ENCODE results near the gene WASHC4. TPM values are rescaled to one million over a fixed set of nuclear protein-coding genes. Genes with fewer than 3 reads are reported as not detected.

Gene WASHC4
- total and polyA plus RNA-seq, 2 experiments from 2014 or later: 75.7 to 83.0 TPM

DNA sequence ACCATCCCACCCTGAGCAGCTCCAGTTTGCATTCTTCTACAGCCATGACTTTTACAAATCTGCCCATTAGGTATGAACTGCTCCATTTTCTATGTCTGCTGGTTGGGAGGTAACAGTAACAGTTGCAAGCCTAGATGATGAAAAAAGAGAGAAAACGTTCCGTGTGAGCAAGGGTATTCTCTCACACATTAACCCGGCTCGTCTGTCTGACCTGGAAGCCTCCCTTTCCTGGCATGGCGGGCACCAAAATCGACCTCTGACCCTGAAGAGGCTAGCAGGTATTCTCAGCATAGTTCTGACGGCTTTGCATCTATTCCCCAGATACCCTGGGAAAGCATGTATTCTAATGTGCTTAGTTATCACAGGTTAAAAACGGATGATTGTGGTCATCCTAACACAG is 96.6 kb downstream of the WASHC4 start:
- Histone ChIP-seq H3K27me3 (ENCODE audit: insufficient read depth) (no peaks in the 10 kb centered on the region), H3K4me2 (no peak overlapping the region), H2AFZ (no peak overlapping the region), H3K79me2 (replicated peaks; ENCODE audit: insufficient read depth) (no peaks in the 10 kb centered on the region), H3K4me1 (ENCODE audit: insufficient read depth) (peaks cover 4% of the 10 kb centered on the region; the same call in 1 of the 2 replicates), H3K4me3 (no peak overlapping the region), H4K20me1 (replicated peaks; ENCODE audit: insufficient read depth) (no peaks in the 10 kb centered on the region; the same call in 1 of the 2 replicates), H3K9me2 (ENCODE audit: insufficient read depth) (no peaks in the 10 kb centered on the region), H3K36me3 (ENCODE audit: insufficient read depth) (peaks cover 8% of the 10 kb centered on the region), H3K27ac (ENCODE audit: low read depth) (no peak overlapping the region), H3F3A (replicated peaks; ENCODE audit: low read depth) (no peaks in the 10 kb centered on the region)
- Mint-ChIP-seq H3K4me1 (peaks cover 5% of the 10 kb centered on the region), H3K36me3 (ENCODE audit: low read depth) (peaks cover 27% of the 10 kb centered on the region), H3K4me3 (no peak overlapping the region), H3K27me3 (ENCODE audit: insufficient read depth, low read depth, poor library complexity) (peaks cover 3% of the 10 kb centered on the region), H3K9me3 (no peaks in the 10 kb centered on the region; the same call in 2 of the 3 replicates), H3K27ac (no peak overlapping the region)
- no peak for ATAC-seq
- TF ChIP-seq, protein P1, sequence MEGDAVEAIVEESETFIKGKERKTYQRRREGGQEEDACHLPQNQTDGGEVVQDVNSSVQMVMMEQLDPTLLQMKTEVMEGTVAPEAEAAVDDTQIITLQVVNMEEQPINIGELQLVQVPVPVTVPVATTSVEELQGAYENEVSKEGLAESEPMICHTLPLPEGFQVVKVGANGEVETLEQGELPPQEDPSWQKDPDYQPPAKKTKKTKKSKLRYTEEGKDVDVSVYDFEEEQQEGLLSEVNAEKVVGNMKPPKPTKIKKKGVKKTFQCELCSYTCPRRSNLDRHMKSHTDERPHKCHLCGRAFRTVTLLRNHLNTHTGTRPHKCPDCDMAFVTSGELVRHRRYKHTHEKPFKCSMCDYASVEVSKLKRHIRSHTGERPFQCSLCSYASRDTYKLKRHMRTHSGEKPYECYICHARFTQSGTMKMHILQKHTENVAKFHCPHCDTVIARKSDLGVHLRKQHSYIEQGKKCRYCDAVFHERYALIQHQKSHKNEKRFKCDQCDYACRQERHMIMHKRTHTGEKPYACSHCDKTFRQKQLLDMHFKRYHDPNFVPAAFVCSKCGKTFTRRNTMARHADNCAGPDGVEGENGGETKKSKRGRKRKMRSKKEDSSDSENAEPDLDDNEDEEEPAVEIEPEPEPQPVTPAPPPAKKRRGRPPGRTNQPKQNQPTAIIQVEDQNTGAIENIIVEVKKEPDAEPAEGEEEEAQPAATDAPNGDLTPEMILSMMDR (conservative IDR thresholded peaks at IDR 0.05; ENCODE audit: low read depth in 2 of 2): no peak
- TF ChIP-seq POLR2AphosphoS5 (IDR thresholded peaks at IDR 0.05; ENCODE audit: low read depth): no peak
- TF ChIP-seq EZH2phosphoT487 (IDR thresholded peaks at IDR 0.05; ENCODE audit: unreplicated experiment): no peak
- DNase-seq (ENCODE audit: low spot score): no peak

DNA sequence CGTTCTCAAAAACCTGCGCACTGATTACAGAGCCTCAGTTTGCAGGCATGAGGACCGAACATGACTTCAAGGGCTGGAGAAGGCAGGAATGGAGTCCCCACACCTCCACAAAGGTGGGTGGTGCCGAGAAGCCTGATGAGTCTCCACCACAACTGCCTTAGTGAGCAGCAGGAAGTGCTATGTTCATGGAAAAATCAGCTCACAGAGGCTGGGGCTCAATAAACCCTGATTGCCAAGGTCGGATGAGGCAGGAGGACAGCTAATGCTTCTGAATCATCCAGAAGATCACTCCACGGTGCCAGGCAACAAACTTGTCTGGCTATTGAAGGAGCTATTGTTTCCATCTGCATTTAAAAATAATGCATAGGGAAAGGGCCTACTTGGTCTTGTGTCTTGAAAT is 97.4 kb downstream of the WASHC4 start:
- no peaks in the 10 kb centered on the region for H3K79me2 ChIP-seq (replicated peaks; ENCODE audit: insufficient read depth)
- H3F3A ChIP-seq (replicated peaks; ENCODE audit: low read depth): no peaks in the 10 kb centered on the region
- peaks cover 5% of the 10 kb centered on the region for H3K4me1 Mint-ChIP-seq
- no peak overlapping the region for H3K27ac ChIP-seq (ENCODE audit: low read depth)
- ATAC-seq (no peak), DNase-seq (ENCODE audit: low spot score) (no peak)
- no peaks in the 10 kb centered on the region for H3K9me2 ChIP-seq (ENCODE audit: insufficient read depth)
- no peak overlapping the region for H2AFZ ChIP-seq
- peaks cover 27% of the 10 kb centered on the region for H3K36me3 Mint-ChIP-seq (ENCODE audit: low read depth)
- H3K27me3 ChIP-seq (ENCODE audit: insufficient read depth): no peaks in the 10 kb centered on the region
- no peaks in the 10 kb centered on the region; the same call in 2 of the 3 replicates for H3K9me3 Mint-ChIP-seq
- H3K36me3 ChIP-seq (ENCODE audit: insufficient read depth): peaks cover 8% of the 10 kb centered on the region
- H3K4me2 ChIP-seq: no peak overlapping the region
- H4K20me1 ChIP-seq (replicated peaks; ENCODE audit: insufficient read depth): no peaks in the 10 kb centered on the region; the same call in 1 of the 2 replicates
- H3K4me3 Mint-ChIP-seq: no peak overlapping the region
- peaks cover 3% of the 10 kb centered on the region for H3K27me3 Mint-ChIP-seq (ENCODE audit: insufficient read depth, low read depth, poor library complexity)
- no peaks in the 10 kb centered on the region for H3K4me1 ChIP-seq (ENCODE audit: insufficient read depth)
- H3K4me3 ChIP-seq: no peak overlapping the region
- H3K27ac Mint-ChIP-seq: no peak overlapping the region
- TF ChIP-seq, protein P2, sequence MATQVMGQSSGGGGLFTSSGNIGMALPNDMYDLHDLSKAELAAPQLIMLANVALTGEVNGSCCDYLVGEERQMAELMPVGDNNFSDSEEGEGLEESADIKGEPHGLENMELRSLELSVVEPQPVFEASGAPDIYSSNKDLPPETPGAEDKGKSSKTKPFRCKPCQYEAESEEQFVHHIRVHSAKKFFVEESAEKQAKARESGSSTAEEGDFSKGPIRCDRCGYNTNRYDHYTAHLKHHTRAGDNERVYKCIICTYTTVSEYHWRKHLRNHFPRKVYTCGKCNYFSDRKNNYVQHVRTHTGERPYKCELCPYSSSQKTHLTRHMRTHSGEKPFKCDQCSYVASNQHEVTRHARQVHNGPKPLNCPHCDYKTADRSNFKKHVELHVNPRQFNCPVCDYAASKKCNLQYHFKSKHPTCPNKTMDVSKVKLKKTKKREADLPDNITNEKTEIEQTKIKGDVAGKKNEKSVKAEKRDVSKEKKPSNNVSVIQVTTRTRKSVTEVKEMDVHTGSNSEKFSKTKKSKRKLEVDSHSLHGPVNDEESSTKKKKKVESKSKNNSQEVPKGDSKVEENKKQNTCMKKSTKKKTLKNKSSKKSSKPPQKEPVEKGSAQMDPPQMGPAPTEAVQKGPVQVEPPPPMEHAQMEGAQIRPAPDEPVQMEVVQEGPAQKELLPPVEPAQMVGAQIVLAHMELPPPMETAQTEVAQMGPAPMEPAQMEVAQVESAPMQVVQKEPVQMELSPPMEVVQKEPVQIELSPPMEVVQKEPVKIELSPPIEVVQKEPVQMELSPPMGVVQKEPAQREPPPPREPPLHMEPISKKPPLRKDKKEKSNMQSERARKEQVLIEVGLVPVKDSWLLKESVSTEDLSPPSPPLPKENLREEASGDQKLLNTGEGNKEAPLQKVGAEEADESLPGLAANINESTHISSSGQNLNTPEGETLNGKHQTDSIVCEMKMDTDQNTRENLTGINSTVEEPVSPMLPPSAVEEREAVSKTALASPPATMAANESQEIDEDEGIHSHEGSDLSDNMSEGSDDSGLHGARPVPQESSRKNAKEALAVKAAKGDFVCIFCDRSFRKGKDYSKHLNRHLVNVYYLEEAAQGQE (IDR thresholded peaks at IDR 0.05; ENCODE audit: unreplicated experiment): no peak
- TF ChIP-seq EZH2 (IDR thresholded peaks at IDR 0.05; ENCODE audit: low read depth, unreplicated experiment) (no peak), EZH2phosphoT487 (IDR thresholded peaks at IDR 0.05; ENCODE audit: unreplicated experiment) (no peak), CREB1 (CRISPR knock-in tag; IDR thresholded peaks at IDR 0.05; ENCODE audit: low read depth) (no peak), ZNF114 (CRISPR knock-in tag; IDR thresholded peaks at IDR 0.05) (no peak), NANOG (IDR thresholded peaks at IDR 0.05; ENCODE audit: borderline replicate concordance) (no peak), STAT1 (IDR thresholded peaks at IDR 0.05; ENCODE audit: unreplicated experiment) (no peak)
- TF ChIP-seq, protein P1 (conservative IDR thresholded peaks at IDR 0.05; ENCODE audit: low read depth in 2 of 2): no peak
- TF ChIP-seq, protein P3, sequence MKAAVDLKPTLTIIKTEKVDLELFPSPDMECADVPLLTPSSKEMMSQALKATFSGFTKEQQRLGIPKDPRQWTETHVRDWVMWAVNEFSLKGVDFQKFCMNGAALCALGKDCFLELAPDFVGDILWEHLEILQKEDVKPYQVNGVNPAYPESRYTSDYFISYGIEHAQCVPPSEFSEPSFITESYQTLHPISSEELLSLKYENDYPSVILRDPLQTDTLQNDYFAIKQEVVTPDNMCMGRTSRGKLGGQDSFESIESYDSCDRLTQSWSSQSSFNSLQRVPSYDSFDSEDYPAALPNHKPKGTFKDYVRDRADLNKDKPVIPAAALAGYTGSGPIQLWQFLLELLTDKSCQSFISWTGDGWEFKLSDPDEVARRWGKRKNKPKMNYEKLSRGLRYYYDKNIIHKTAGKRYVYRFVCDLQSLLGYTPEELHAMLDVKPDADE (IDR thresholded peaks at IDR 0.05): no peak

All from GM23338 (cell line).